HG02885 (cell line): ENCODE data around the gene TFG.

Experiments used
- ATAC-seq: cut with Tn5 transposase; IDR thresholded peaks from one replicate; pipeline ENCODE4 v1.9.1; 2021; ENCODE audit warnings: mild to moderate bottlenecking; ENCODE audit not compliant: unreplicated experiment, poor library complexity

Gene TFG

GRCh38 chr3:100753846-100754245 is 44.6 kb downstream of the TFG start:
- no peak for ATAC-seq

GRCh38 chr3:100754563-100755334 is 45.5 kb downstream of the TFG start:
- ATAC-seq, result no peak

- ATAC-seq, result no peak
Observed at GRCh38 chr3:100756441-100756840, 47.1 kb downstream of the TFG start.

GRCh38 chr3:100759159-100759558 is 49.9 kb downstream of the TFG start:
- no peak for ATAC-seq

- ATAC-seq, result no peak
Observed at GRCh38 chr3:100759950-100760349, 50.7 kb downstream of the TFG start.

- ATAC-seq, result no peak
Observed at GRCh38 chr3:100760377-100760776, 51.1 kb downstream of the TFG start.

- peak; percentile 89 for ATAC-seq
Observed at GRCh38 chr3:100761211-100761942, 52.1 kb downstream of the TFG start.

- no peak for ATAC-seq
Observed at GRCh38 chr3:100761951-100762350, 52.7 kb downstream of the TFG start.

GRCh38 chr3:100765437-100765975 is 56.2 kb downstream of the TFG start:
- no peak for ATAC-seq

- ATAC-seq, result no peak
Observed at GRCh38 chr3:100766069-100766468, 56.8 kb downstream of the TFG start.

- no peak for ATAC-seq
Observed at GRCh38 chr3:100769693-100770092, 60.4 kb downstream of the TFG start.

GRCh38 chr3:100775226-100775625 is 65.9 kb downstream of the TFG start:
- no peak for ATAC-seq

- no peak for ATAC-seq
Observed at GRCh38 chr3:100775669-100776068, 66.4 kb downstream of the TFG start.

GRCh38 chr3:100776097-100776729 is 66.9 kb downstream of the TFG start:
- no peak for ATAC-seq

- ATAC-seq, result peak; percentile 43
Observed at GRCh38 chr3:100776746-100777145, 67.5 kb downstream of the TFG start.

GRCh38 chr3:100777271-100777670 is 68.0 kb downstream of the TFG start:
- no peak for ATAC-seq

GRCh38 chr3:100779480-100779879 is 70.2 kb downstream of the TFG start:
- no peak for ATAC-seq

- ATAC-seq, result no peak
Observed at GRCh38 chr3:100780071-100780622, 70.9 kb downstream of the TFG start.

- ATAC-seq, result no peak
Observed at GRCh38 chr3:100781301-100781700, 72.0 kb downstream of the TFG start.

- no peak for ATAC-seq
Observed at GRCh38 chr3:100782348-100782747, 73.1 kb downstream of the TFG start.

- ATAC-seq, result no peak
Observed at GRCh38 chr3:100782906-100783305, 73.6 kb downstream of the TFG start.
